ENCODE results near the gene SESN1.
"Not testable (repeated sequence)": the region's sequence is repeated elsewhere in the genome, so short reads cannot be mapped to it uniquely, and the experiment has no call there.

SESN1 gene

DNA sequence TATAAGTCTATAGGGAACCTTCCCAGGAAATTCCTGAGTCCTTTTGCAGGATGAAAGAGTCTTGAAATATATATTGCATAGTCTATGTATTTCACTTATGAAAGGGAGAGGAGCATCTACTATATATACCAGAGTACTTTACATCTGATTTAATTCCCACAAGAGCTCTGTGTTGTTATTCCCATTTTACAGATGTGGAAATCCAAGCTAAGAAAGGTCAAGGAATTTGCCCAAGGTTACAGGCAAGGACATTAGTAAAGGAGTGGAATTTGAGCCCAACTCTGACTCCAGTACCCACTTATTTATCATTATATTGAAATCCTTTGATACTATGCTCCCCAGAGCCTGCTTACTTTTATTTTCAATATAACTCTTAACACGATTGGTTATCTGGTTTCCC is 2.6 kb downstream of the SESN1 start:
- H3K4me3 ChIP-seq (ENCODE audit: low read depth, low read length) = peak overlapping the region; percentile 82
- no peak for TF ChIP-seq CTCF (IDR thresholded peaks at IDR 0.05; ENCODE audit: low read depth, low read length)

DNA sequence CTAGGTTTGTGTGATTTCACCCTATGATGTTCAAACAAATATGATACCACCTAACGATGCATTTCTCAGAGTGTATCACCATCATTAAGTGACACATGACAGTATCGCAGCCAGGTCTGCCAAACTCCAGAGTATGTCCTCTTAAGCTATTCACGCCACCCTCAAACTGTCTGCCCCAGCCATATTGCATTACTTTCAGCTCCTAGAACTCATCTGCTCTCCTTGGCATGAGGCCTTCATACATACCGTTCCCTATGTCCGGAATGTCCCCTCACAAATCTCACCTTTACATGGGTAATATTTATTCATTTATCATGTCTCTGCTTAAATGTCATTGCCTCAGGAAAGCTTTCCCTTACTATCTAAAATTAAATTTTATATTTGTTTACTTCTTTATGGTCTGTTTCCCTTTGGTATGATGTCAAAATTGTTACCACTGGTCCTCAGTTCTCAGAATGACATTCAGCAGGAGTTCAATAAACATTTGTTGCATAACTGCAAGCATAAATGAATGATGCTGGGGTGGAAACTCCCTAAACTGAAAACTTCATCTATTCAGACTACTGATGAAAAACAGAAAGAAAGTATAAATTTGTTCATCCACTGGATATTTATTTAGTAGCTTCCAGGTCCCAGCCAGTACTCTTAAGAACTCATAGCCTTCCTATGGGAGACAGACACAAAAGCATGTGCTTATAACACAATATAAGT is 3.2 kb downstream of the SESN1 start:
- H3K4me3 ChIP-seq (ENCODE audit: low read depth, low read length) = no peak overlapping the region

GRCh38 chr6:109088995-109089394 is 5.7 kb downstream of the SESN1 start:
- no peak overlapping the region for H3K4me3 ChIP-seq (ENCODE audit: low read depth, low read length)
- TF ChIP-seq CTCF (IDR thresholded peaks at IDR 0.05; ENCODE audit: low read depth, low read length) = no peak

More for the DNA sequence above, 3.2 kb downstream of the SESN1 start:
- no peak for TF ChIP-seq CTCF (IDR thresholded peaks at IDR 0.05; ENCODE audit: low read depth, low read length)

DNA sequence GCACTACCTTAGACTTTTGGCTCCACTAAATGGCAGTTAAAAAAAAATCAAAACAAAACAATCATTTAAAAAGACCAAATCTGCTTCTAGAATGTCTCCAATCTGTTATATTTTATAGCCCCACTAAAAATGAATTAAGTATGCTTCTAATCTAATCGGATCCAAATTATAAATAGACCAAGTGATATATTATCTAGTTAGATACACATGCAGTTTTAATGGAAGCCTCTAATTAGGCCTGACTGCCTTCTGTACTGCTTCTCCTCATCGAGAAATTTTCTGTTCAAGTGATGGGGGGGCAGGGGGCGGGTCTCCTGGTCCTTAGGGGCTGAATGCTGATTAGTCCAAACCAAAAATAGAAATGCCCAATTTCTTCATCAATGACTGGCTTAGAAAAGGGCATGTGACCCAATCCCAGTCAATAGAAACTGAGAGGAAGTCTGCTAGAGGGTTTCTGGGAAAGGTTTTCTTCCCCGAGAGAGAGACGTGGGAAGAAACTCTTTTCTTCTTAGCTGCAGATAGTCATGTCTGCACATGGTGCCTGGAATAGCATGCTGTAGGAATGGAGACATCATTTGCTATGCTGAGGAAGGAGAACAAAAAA is 6.9 kb downstream of the SESN1 start:
- TF ChIP-seq CTCF (IDR thresholded peaks at IDR 0.05; ENCODE audit: low read depth, low read length) = no peak
- H3K4me3 ChIP-seq (ENCODE audit: low read depth, low read length) = no peak overlapping the region

DNA sequence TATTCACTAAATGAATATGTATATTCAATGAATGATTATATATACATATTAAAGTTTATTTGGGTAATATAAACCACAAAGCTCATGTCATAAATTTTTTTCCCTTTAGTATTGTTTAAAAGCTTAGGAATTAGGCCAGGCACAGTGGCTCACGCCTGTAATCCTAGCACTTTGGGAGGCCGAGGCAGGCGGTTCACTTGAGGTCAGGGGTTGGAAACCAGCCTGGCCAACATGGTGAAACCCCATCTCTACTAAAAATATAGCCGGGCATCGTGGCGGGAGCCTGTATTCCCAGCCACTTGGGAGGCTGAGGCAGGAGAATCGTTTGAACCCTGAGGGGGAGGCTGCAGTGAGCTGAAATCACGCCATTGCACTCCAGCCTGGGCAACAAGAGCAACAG is 10.5 kb downstream of the SESN1 start:
- H3K4me3 ChIP-seq (ENCODE audit: low read depth, low read length) = not testable (repeated sequence)

- H3K4me3 ChIP-seq (ENCODE audit: low read depth, low read length) = no peak overlapping the region
- TF ChIP-seq CTCF (IDR thresholded peaks at IDR 0.05; ENCODE audit: low read depth, low read length) = no peak
Measured at GRCh38 chr6:109083657-109084056, 11.0 kb downstream of the SESN1 start.

- no peak overlapping the region for H3K4me3 ChIP-seq (ENCODE audit: low read depth, low read length)
- TF ChIP-seq CTCF (IDR thresholded peaks at IDR 0.05; ENCODE audit: low read depth, low read length) = no peak
Measured at GRCh38 chr6:109082188-109082577, 12.5 kb downstream of the SESN1 start.
